GM12878 (cell line): Measurements from ENCODE around the gene TOMM40L. TPM values are rescaled to one million over a fixed set of nuclear protein-coding genes. Genes with fewer than 3 reads are reported as not detected.
A peak's percentile ranks its signal among the peaks of the same experiment; 100 is the strongest.

Experiments used
- ATAC-seq: fragments of 200-7000 bp; cut with Tn5 transposase; 3 replicates; pipeline ENCODE4 v1.9.1; 2020; ENCODE audit warnings: mild to moderate bottlenecking, moderate library complexity
- BruUV-seq: library from RNA; stranded (reverse); fragments of 400-500 nt; replicated peaks from 2 replicates; lab custom pipeline; 2021; lab: Mats Ljungman, UMichigan
- CTCF ChIA-PET: fragments of 300-600 bp; sonication (Branson Sonifier 250); formaldehyde crosslinking; extraction: SDS; loops from one replicate; lab custom pipeline; 2021; ENCODE audit warnings: inconsistent platforms; lab: Yijun Ruan, JAX
- POLR2A ChIA-PET: fragments of 350-600 bp; formaldehyde crosslinking; extraction: SDS; loops from one replicate; lab custom pipeline; 2021; ENCODE audit warnings: inconsistent platforms; lab: Charles Lee
- RAD21 ChIA-PET: fragments of 300-600 bp; sonication (Branson Sonifier 250); formaldehyde crosslinking; loops from one replicate; lab custom pipeline; 2023; ENCODE audit warnings: antibody characterized with exemption; ENCODE audit not compliant: unreplicated experiment; lab: Charles Lee
- SMC1A ChIA-PET: fragments of 300-600 bp; sonication (Branson Sonifier 250); formaldehyde crosslinking; loops from one replicate; lab custom pipeline; 2023; ENCODE audit not compliant: unreplicated experiment, uncharacterized antibody; lab: Charles Lee
- DNase-seq: peaks from one replicate; pipeline ENCODE4 v3.0.0-alpha.2; 2011; ENCODE audit warnings: low read depth, low spot score
- FAIRE-seq: peaks from 3 replicates; lab custom pipeline; 2011; peaks lifted over from hg19 to GRCh38; lab: Jason Lieb, UNC
- H2AFZ ChIP-seq: 2 replicates; pipeline ENCODE4 v1.6.0; 2011; ENCODE audit warnings: low read depth, low read length, control low read depth; ENCODE audit not compliant: control insufficient read depth
- H3K27ac ChIP-seq: 2 replicates; pipeline ENCODE4 v1.5.1; 2011; ENCODE audit warnings: control low read depth; ENCODE audit not compliant: control insufficient read depth, insufficient read depth
- H3K27me3 ChIP-seq, 2 experiments: replicated peaks in 1 of 2; 2 replicates each; pipeline versions ENCODE4 v1.6.0 to v1.6.1; 2011; ENCODE audit warnings: low read length in 1 of 2; ENCODE audit not compliant: control insufficient read depth in 2 of 2, insufficient read depth in 2 of 2
- H3K36me3 ChIP-seq, 2 experiments: 2 replicates each; pipeline ENCODE4 v1.5.1; 2011; ENCODE audit warnings: low read length in 1 of 2; ENCODE audit not compliant: control insufficient read depth in 2 of 2, insufficient read depth in 2 of 2
- H3K4me1 ChIP-seq: 2 replicates; pipeline ENCODE4 v1.6.1; 2011; ENCODE audit warnings: mild to moderate bottlenecking, low read length, moderate library complexity, mixed read lengths; ENCODE audit not compliant: control insufficient read depth, insufficient read depth
- H3K4me2 ChIP-seq: 2 replicates; pipeline ENCODE4 v1.6.0; 2011; ENCODE audit warnings: control low read depth; ENCODE audit not compliant: control insufficient read depth, insufficient read depth
- H3K4me3 ChIP-seq: fragments of 200-600 bp; sonication (generic); 2 replicates; pipeline ENCODE4 v1.5.1; 2016
- H3K79me2 ChIP-seq: 2 replicates; pipeline ENCODE4 v1.6.0; 2011; ENCODE audit warnings: low read length; ENCODE audit not compliant: control insufficient read depth, insufficient read depth
- H3K9ac ChIP-seq: 2 replicates; pipeline ENCODE4 v1.8.0; 2011; ENCODE audit warnings: low read length, control low read depth, mixed read lengths; ENCODE audit not compliant: control insufficient read depth, insufficient read depth
- H3K9me3 ChIP-seq: replicated peaks from 3 replicates; pipeline ENCODE4 v1.5.1; 2011; ENCODE audit warnings: mild to moderate bottlenecking, low read length; ENCODE audit not compliant: control insufficient read depth, insufficient read depth
- H4K20me1 ChIP-seq: 2 replicates; pipeline ENCODE4 v1.6.0; 2011; ENCODE audit not compliant: control insufficient read depth, insufficient read depth
- ATF7 ChIP-seq: fragments of 450-650 bp; IDR thresholded peaks from 2 replicates; pipeline ENCODE4 v1.6.1; 2016; ENCODE audit warnings: low read depth, mild to moderate bottlenecking
- BACH1 ChIP-seq: fragments of 450-650 bp; IDR thresholded peaks from 2 replicates; pipeline ENCODE4 v1.6.1; 2017; ENCODE audit warnings: mild to moderate bottlenecking, borderline replicate concordance
- BHLHE40 ChIP-seq, 2 experiments: fragments of 450-650 bp in 1 of 2; IDR thresholded peaks; 2 replicates each; pipeline ENCODE4 v1.6.1; 2011 to 2017; ENCODE audit warnings: low read depth in 2 of 2, borderline replicate concordance in 1 of 2, improper control_type of control experiment in 1 of 2, low read length in 1 of 2, mild to moderate bottlenecking in 1 of 2
- CHD2 ChIP-seq: IDR thresholded peaks from 2 replicates; pipeline ENCODE4 v1.6.1; 2011; ENCODE audit warnings: low read depth, low read length, improper control_type of control experiment, borderline replicate concordance
- DPF2 ChIP-seq: fragments of 450-650 bp; IDR thresholded peaks from 2 replicates; pipeline ENCODE4 v1.6.1; 2017; ENCODE audit warnings: mild to moderate bottlenecking
- EZH2 ChIP-seq: IDR thresholded peaks from 2 replicates; pipeline ENCODE4 v1.6.1; 2012; ENCODE audit warnings: low read depth, mild to moderate bottlenecking, control low read depth, inconsistent platforms, low read length, borderline replicate concordance; ENCODE audit not compliant: control insufficient read depth
- FOS ChIP-seq: IDR thresholded peaks from 3 replicates; pipeline ENCODE4 v1.6.1; 2011; ENCODE audit warnings: borderline replicate concordance; ENCODE audit not compliant: insufficient read length; ENCODE audit errors: extremely low read depth
- IKZF2 ChIP-seq, 2 experiments: fragments of 450-650 bp; IDR thresholded peaks; 2 replicates each; pipeline ENCODE4 v1.6.1; 2017; ENCODE audit warnings: mild to moderate bottlenecking in 2 of 2, moderate library complexity in 2 of 2
- IRF4 ChIP-seq: IDR thresholded peaks from 2 replicates; pipeline ENCODE4 v1.6.1; 2011; ENCODE audit warnings: low read depth, low read length
- PAX5 ChIP-seq: IDR thresholded peaks from 2 replicates; pipeline ENCODE4 v1.6.1; 2011; ENCODE audit warnings: low read depth, low read length, borderline replicate concordance
- RELB ChIP-seq: fragments of 450-650 bp; IDR thresholded peaks from 2 replicates; pipeline ENCODE4 v1.6.1; 2017; ENCODE audit warnings: low read depth, mild to moderate bottlenecking, moderate library complexity
- RFX5 ChIP-seq: IDR thresholded peaks from 2 replicates; pipeline ENCODE4 v1.6.1; 2011; ENCODE audit warnings: low read depth, low read length, improper control_type of control experiment
- SPI1 ChIP-seq: IDR thresholded peaks from 2 replicates; pipeline ENCODE4 v1.6.1; 2011; ENCODE audit warnings: low read depth, mild to moderate bottlenecking, low read length, moderate library complexity, borderline replicate concordance; ENCODE audit not compliant: insufficient read depth
- TAF1 ChIP-seq: IDR thresholded peaks from 2 replicates; pipeline ENCODE4 v1.6.1; 2011; ENCODE audit warnings: mild to moderate bottlenecking, low read depth, low read length, borderline replicate concordance
- WRNIP1 ChIP-seq: IDR thresholded peaks from 2 replicates; pipeline ENCODE4 v1.6.1; 2011; ENCODE audit warnings: low read depth, low read length, improper control_type of control experiment, borderline replicate concordance
- WGBS: methylation state at CpG from one replicate; pipeline ENCODE4 v1.1.6; 2016; ENCODE audit warnings: low lambda C conversion rate; ENCODE audit not compliant: insufficient replicate concordance, insufficient coverage; ENCODE audit errors: missing lambda C conversion rate; 5-methylcytosine and 5-hydroxymethylcytosine counted together
- in situ Hi-C: fragments of 300-500 bp; cut with MboI; formaldehyde crosslinking; loops from 9 replicates; pipeline ENCODE4 v1.14.3; 2018; ENCODE audit warnings: mixed read lengths
- intact Hi-C: fragments of 100-400 bp; cut with micrococcal nuclease; formaldehyde crosslinking; loops from one replicate; pipeline ENCODE4 v1.14.2; 2022; ENCODE audit not compliant: unreplicated experiment
- polyA plus RNA-seq, 11 experiments: library from polyadenylated mRNA; depleted of rRNA in 4 of 11; unstranded in 6 of 11; stranded (reverse) in 5 of 11; fragments of >200 nt; fragmentation: Nextera tagmentation in 4 of 11; fragmentation: Illumina TruSeq in 1 of 11; extraction: Ambion mirVana in 4 of 11; extraction: Trizol in 1 of 11; gene quantifications; 1 replicate in 1 of 11; 2 replicates in 10 of 11; pipeline versions ENCODE4 v1.2.1 to v1.2.3, GENCODE V29; 2011 to 2016; ENCODE audit warnings: inconsistent platforms in 2 of 11, missing spikeins in 2 of 11, low read depth in 1 of 11
- total RNA-seq, 4 experiments: library from RNA; depleted of rRNA in 3 of 4; stranded (reverse); fragments of >200 nt in 3 of 4; fragmentation: Illumina TruSeq in 1 of 4; extraction: Trizol in 1 of 4; gene quantifications; 2 replicates each; pipeline versions ENCODE4 v1.2.1 to v1.2.3, GENCODE V29; 2013 to 2021
- TF ChIP-seq, protein P1 (sequence below): IDR thresholded peaks from 2 replicates; pipeline ENCODE4 v1.6.1; 2012; ENCODE audit warnings: low read depth, low read length, improper control_type of control experiment
- TF ChIP-seq, protein P2 (sequence below): fragments of 450-650 bp; IDR thresholded peaks from 2 replicates; pipeline ENCODE4 v1.6.1; 2016; ENCODE audit warnings: mild to moderate bottlenecking, moderate library complexity, borderline replicate concordance

The TOMM40L gene
- total and polyA plus RNA-seq, 10 of the 15 experiments (the other 5 are each of a cell fraction or from before 2014, with no cell fraction given) = 5.9 to 21.6 (median 15.7) TPM

DNA sequence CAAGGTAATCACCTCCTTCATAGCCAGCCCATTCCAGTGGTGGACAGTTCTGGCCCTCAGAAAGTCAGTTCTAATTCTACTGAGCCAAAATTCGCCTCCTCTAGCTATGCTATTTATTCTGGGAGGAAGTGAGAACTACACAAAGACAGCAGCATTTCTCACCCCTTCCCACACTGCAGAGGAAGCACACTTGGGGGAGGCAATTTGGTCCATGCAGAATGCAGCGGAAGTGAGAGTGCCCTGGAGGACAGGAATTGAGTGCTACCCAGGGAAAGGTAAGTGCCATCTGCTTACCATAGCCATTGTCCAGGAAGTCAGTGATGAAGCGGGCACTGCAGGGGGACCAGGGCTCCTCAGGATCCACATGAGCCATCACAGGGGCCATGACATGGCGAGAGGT lies 30.7 kb upstream of the TOMM40L start:
- H3K9ac ChIP-seq = no peak overlapping the region
- SMC1A ChIA-PET = interaction anchor here (0.7 to 5.3 kb wide), 10 partner anchors 9 to 189 kb away, joined by 3 to 55 read pairs (median 6); partner anchors contain the start of genes NDUFS2, PPOX and TOMM40L
- 68% methylated on average over 4 of the region's 4 CpGs for WGBS
- no peaks in the 10 kb centered on the region for H3K36me3 ChIP-seq
- in situ Hi-C loops (loop anchor here (10.0 kb wide), 1 partner anchor 550 kb away; the partner anchor contains the start of gene DUSP12), intact Hi-C loops (no loop called here)
- no peaks in the 10 kb centered on the region for H4K20me1 ChIP-seq
- no peak overlapping the region for H3K4me3 ChIP-seq
- CTCF ChIA-PET = interaction anchor here (1.0 to 7.0 kb wide), 10 partner anchors 9 to 188 kb away, joined by 3 to 164 read pairs (median 6); partner anchors contain the start of genes APOA2, PPOX and TOMM40L
- ATAC-seq (peak; percentile 71), FAIRE-seq (no peak), DNase-seq (no peak)
- H3K27me3 ChIP-seq = no peaks in the 10 kb centered on the region
- peaks cover 18% of the 10 kb centered on the region for H3K4me1 ChIP-seq
- H3K79me2 ChIP-seq = no peaks in the 10 kb centered on the region
- POLR2A ChIA-PET = interaction anchor here (0.5 to 3.3 kb wide), 4 partner anchors 9 to 41 kb away, joined by 3 to 18 read pairs (median 4); partner anchors contain the start of genes TOMM40L and UFC1
- BruUV-seq = no TSS peak
- peak overlapping the region; percentile 74 for H3K4me2 ChIP-seq
- H3K9me3 ChIP-seq = no peaks in the 10 kb centered on the region
- H3K27ac ChIP-seq = 0 out of 2 replicates have a peak overlapping the region, but pooled peaks have one; percentile 4
- peak overlapping the region; percentile 19; the same call in 1 of the 2 replicates for H2AFZ ChIP-seq
- RAD21 ChIA-PET = interaction anchor here (1.1 to 7.2 kb wide), 7 partner anchors 9 to 30 kb away, joined by 3 to 55 read pairs (median 4); partner anchors contain the start of genes APOA2, PPOX and TOMM40L
- TF ChIP-seq, protein P1, sequence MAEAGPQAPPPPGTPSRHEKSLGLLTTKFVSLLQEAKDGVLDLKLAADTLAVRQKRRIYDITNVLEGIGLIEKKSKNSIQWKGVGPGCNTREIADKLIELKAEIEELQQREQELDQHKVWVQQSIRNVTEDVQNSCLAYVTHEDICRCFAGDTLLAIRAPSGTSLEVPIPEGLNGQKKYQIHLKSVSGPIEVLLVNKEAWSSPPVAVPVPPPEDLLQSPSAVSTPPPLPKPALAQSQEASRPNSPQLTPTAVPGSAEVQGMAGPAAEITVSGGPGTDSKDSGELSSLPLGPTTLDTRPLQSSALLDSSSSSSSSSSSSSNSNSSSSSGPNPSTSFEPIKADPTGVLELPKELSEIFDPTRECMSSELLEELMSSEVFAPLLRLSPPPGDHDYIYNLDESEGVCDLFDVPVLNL = no peak
- TF ChIP-seq SPI1 (peak; percentile 94), IKZF2 (IDR thresholded peaks at IDR 0.05) (peak; percentile 85 to 86; a peak in 3 of 4 replicates), EZH2 (no peak), FOS (no peak), TAF1 (no peak), IRF4 (peak; percentile 44; the same call in 1 of the 2 replicates), BACH1 (peak; percentile 32; the same call in 1 of the 2 replicates), RELB (peak; percentile 70), RFX5 (no peak), ATF7 (peak; percentile 18; the same call in 1 of the 2 replicates), CHD2 (0 out of 2 replicates have a peak, but pooled peaks have one; percentile 44), BHLHE40 (IDR thresholded peaks at IDR 0.05; ENCODE audit: borderline replicate concordance in 1 of 2, low read depth in 2 of 2, low read length in 1 of 2) (peak; percentile 19 to 45; a peak in 1 of 4 replicates), WRNIP1 (no peak), DPF2 (peak; percentile 62; the same call in 1 of the 2 replicates), PAX5 (no peak)
- TF ChIP-seq, protein P2, sequence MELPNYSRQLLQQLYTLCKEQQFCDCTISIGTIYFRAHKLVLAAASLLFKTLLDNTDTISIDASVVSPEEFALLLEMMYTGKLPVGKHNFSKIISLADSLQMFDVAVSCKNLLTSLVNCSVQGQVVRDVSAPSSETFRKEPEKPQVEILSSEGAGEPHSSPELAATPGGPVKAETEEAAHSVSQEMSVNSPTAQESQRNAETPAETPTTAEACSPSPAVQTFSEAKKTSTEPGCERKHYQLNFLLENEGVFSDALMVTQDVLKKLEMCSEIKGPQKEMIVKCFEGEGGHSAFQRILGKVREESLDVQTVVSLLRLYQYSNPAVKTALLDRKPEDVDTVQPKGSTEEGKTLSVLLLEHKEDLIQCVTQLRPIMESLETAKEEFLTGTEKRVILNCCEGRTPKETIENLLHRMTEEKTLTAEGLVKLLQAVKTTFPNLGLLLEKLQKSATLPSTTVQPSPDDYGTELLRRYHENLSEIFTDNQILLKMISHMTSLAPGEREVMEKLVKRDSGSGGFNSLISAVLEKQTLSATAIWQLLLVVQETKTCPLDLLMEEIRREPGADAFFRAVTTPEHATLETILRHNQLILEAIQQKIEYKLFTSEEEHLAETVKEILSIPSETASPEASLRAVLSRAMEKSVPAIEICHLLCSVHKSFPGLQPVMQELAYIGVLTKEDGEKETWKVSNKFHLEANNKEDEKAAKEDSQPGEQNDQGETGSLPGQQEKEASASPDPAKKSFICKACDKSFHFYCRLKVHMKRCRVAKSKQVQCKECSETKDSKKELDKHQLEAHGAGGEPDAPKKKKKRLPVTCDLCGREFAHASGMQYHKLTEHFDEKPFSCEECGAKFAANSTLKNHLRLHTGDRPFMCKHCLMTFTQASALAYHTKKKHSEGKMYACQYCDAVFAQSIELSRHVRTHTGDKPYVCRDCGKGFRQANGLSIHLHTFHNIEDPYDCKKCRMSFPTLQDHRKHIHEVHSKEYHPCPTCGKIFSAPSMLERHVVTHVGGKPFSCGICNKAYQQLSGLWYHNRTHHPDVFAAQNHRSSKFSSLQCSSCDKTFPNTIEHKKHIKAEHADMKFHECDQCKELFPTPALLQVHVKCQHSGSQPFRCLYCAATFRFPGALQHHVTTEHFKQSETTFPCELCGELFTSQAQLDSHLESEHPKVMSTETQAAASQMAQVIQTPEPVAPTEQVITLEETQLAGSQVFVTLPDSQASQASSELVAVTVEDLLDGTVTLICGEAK = no peak; the same call in 1 of the 2 replicates
